GM03348 (cell line): Measurements from ENCODE around the gene CLDN19.

Source experiments
- DNase-seq: peaks from one replicate; pipeline ENCODE4 v3.0.0; 2012; ENCODE audit warnings: low spot score

The CLDN19 gene

GRCh38 chr1:42700006-42700405 is 40.0 kb downstream of the CLDN19 start:
- no peak for DNase-seq

DNA sequence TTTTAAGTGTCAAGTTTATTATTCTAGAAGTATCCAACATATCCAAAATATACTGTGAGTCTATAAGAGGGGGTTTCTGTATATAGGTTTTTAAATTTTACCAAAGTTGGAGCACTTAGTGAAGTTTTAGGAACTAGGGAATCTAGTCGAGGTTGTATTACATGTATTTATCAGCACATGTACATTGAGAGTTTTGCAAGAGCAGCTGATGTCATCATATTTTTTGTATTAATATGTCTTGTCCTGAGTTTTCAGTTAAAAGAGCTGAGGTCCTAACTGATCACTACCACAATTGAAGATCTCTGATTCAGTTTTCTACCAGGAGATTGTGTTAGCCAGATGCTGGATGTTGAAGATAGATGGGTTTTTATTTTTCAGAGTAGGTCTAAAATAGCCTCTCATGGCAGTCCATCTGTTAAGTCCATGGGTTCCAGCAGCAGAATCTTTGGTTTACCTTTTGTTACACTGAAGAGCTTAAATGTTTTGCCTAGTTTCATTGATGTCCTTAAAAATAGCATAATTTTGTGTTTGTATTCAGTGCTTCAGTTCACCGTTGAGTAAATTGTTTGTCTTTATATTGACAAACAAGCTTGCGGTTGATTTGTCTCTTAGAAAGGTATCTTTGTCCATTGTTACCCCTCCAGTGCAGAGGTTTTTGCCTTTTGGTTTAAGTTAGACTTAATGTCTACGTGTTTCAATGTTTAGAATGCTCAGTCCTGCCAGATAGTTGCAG is 41.8 kb downstream of the CLDN19 start:
- no peak for DNase-seq

- DNase-seq: no peak
Observed at GRCh38 chr1:42692911-42693310, 47.1 kb downstream of the CLDN19 start.

DNA sequence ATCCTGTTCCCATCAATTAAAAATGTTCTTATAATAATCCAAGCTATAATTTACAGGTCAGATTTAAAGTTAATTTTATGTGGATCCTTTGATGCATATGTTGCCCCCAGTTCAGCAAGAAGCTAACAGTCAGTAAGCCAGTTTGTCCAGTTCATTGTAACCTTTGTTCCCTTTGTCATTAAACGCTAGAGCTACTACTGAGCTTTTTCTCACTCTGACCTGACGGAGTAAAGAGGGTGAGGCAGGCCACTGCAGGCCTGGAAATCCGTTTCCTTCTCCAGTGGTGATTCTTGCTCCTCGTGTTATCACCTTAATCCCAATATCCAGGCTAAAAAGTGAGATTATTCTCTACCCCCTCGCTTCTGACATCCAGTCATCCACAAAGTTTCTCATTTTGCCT is 47.6 kb downstream of the CLDN19 start:
- no peak for DNase-seq

- DNase-seq: no peak
Observed at GRCh38 chr1:42691157-42691498, 48.9 kb downstream of the CLDN19 start.

DNA sequence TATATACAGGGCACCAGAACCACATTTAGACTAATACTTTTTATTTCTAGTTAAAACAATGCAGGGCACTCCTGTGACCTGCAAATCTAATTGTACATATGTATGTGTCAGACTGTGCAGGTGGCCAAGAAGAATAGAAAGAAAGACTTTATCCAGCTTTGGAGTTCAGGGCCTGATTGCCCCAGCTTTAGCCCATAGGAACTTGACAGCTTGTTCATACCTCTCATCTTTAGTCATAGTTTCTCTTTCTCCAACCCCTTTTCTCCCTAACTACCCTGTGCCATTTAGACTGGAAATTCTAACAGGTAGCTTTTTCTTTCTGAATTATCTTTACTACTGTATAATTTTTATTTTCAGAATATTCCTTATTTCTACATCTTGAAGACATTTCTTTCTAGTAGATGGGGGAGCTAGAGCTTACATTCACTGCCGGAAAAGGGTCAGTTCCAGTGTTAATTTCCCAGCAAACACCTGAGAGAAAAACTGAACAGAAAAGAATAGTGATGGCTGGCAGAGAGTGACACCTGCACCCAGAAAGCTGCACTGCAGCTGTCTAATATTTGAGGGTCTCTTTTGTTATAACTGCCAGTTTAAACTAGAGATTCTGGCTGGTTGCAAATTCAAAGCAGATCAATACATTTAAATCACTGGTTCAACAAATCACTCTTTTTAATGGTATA is 49.4 kb downstream of the CLDN19 start:
- DNase-seq: no peak

DNA sequence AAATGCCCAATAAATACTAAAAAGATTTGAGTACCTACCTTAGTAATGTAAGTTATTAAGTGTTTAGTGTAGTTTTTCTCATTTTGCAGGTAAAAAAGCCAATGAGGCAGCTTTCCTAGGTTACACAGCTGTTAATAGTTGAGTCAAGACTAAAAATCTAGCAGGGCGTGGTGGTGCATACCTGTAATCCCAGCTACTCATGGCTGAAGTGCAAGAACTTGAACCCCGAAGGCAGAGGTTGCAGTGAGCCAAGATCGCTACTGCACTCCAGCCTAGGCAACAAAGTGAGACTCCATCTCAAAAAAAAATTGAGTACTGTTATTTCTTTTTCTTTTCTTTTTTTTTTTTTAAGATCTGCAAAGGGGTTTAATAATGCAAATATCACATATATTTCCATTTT is 50.1 kb downstream of the CLDN19 start:
- no peak for DNase-seq

GRCh38 chr1:42686418-42686817 is 53.6 kb downstream of the CLDN19 start:
- DNase-seq: no peak

GRCh38 chr1:42684139-42684538 is 55.9 kb downstream of the CLDN19 start:
- DNase-seq: peak; percentile 18
